ENCODE results near the gene PIK3AP1. TPM values are rescaled to one million over a fixed set of nuclear protein-coding genes. Genes with fewer than 3 reads are reported as not detected.

Gene PIK3AP1
- total and polyA plus RNA-seq, 2 of the 13 experiments (the other 11 are each of a cell fraction or from before 2014, with no cell fraction given), result 3.6 to 13.8 TPM

- CTCF ChIA-PET (ENCODE audit: low intra/inter-chr PET ratio, low total read pairs), result interaction anchor here (1.3 kb wide), 1 partner anchor 160 kb away, joined by 3 read pairs; no protein-coding TSS in a partner anchor
- TF ChIP-seq GPN1 (CRISPR knock-in tag; IDR thresholded peaks at IDR 0.05; ENCODE audit: borderline replicate concordance) (no peak), RNF219 (CRISPR knock-in tag; IDR thresholded peaks at IDR 0.05) (no peak), STAG1 (CRISPR knock-in tag; IDR thresholded peaks at IDR 0.05) (peak; percentile 38), XRCC5 (optimal IDR thresholded peaks at IDR 0.05; ENCODE audit: low read length) (no peak), ARNT2 (CRISPR knock-in tag; IDR thresholded peaks at IDR 0.05; ENCODE audit: low read depth) (no peak), IKZF5 (CRISPR knock-in tag; IDR thresholded peaks at IDR 0.05) (no peak), ZNF773 (CRISPR knock-in tag; IDR thresholded peaks at IDR 0.05; ENCODE audit: borderline replicate concordance) (no peak), NCOA1 (CRISPR knock-in tag; IDR thresholded peaks at IDR 0.05) (no peak), CTCF (CRISPR knock-in tag; IDR thresholded peaks at IDR 0.05) (peak; percentile 37), ERF (CRISPR knock-in tag; IDR thresholded peaks at IDR 0.05) (no peak), ZNF790 (CRISPR knock-in tag; IDR thresholded peaks at IDR 0.05; ENCODE audit: borderline replicate concordance) (no peak), CENPT (CRISPR knock-in tag; IDR thresholded peaks at IDR 0.05; ENCODE audit: low read depth) (no peak), GFI1 (CRISPR knock-in tag; IDR thresholded peaks at IDR 0.05; ENCODE audit: borderline replicate concordance) (no peak)
- BruUV-seq (replicated peaks), result no TSS peak
- no peak overlapping the region for H3K9ac ChIP-seq (ENCODE audit: insufficient read depth, low read depth, low read length)
- ATAC-seq (peak; percentile 62), DNase-seq (ENCODE audit: low spot score) (peak; percentile 7), FAIRE-seq (no peak)
- no peaks in the 10 kb centered on the region for H3K4me1 ChIP-seq (ENCODE audit: insufficient read depth, low read length)
- no peak overlapping the region for H2AFZ ChIP-seq (ENCODE audit: low read length)
- H3K79me2 ChIP-seq (ENCODE audit: insufficient read depth, low read length), result peaks cover 2% of the 10 kb centered on the region
- intact Hi-C loops (cut with micrococcal nuclease; ENCODE audit: unreplicated experiment) (no loop called here), in situ Hi-C loops (cut with HindIII; ENCODE audit: extremely low pct_ligation_motif_present, low pct_unique_long_range_greater_than_20kb) (no loop called here)
- H4K20me1 ChIP-seq (ENCODE audit: insufficient read depth, low read length), result no peaks in the 10 kb centered on the region; the same call in 1 of the 2 replicates
- H3K4me2 ChIP-seq (ENCODE audit: low read depth, low read length), result no peak overlapping the region
- no peak overlapping the region for H3K27ac ChIP-seq (ENCODE audit: extremely low read length, insufficient read depth, low read length)
- no peaks in the 10 kb centered on the region for H3K9me3 ChIP-seq (ENCODE audit: low read length)
- POLR2A ChIA-PET, result no interaction called here
- no peaks in the 10 kb centered on the region for H3K27me3 ChIP-seq (ENCODE audit: control insufficient read depth in 1 of 2, insufficient read depth in 2 of 2, low read length in 2 of 2)
- no peak overlapping the region for H3K4me3 ChIP-seq (replicated peaks in 1 of 3; ENCODE audit: insufficient read depth in 1 of 3, low read depth in 2 of 3, low read length in 3 of 3)
- 83% methylated on average over 1 of the region's 1 CpG for WGBS (ENCODE audit: low lambda C conversion rate)
- H3K36me3 ChIP-seq (replicated peaks in 1 of 2; ENCODE audit: control insufficient read depth in 1 of 2, insufficient read depth in 2 of 2, low read length in 2 of 2), result peaks cover 16 to 62% of the 10 kb centered on the region in 2 experiments
These were observed 164.3 kb downstream of the PIK3AP1 start for GRCh38 chr10:96556003-96556402.
